ENCODE data around the gene SLC15A1.

SLC15A1 gene

GRCh38 chr13:98765996-98766519 lies 13.6 kb upstream of the SLC15A1 start:
- no peak overlapping the region for H2BK5ac ChIP-seq (ENCODE audit: low read depth, low read length, poor library complexity)
- H3K36me3 ChIP-seq (ENCODE audit: control insufficient read depth in 1 of 2, insufficient read depth in 2 of 2, low read length in 2 of 2): no peaks in the 10 kb centered on the region
- H3K79me1 ChIP-seq (ENCODE audit: low read length): no peaks in the 10 kb centered on the region
- no peak overlapping the region for H3K14ac ChIP-seq (ENCODE audit: low read length)
- H3K18ac ChIP-seq (ENCODE audit: low read length): no peak overlapping the region
- no peak for DNase-seq
- H3K4me3 ChIP-seq (ENCODE audit: low read depth, low read length): no peak overlapping the region
- no peak overlapping the region for H4K12ac ChIP-seq (ENCODE audit: low read depth, low read length)
- H2AFZ ChIP-seq (ENCODE audit: insufficient read depth, low read length, poor library complexity): no peak overlapping the region
- H2BK120ac ChIP-seq (ENCODE audit: insufficient read depth, low read length, poor library complexity): no peak overlapping the region
- H3K27ac ChIP-seq (ENCODE audit: low read depth, low read length): no peak overlapping the region
- no peak overlapping the region for H3K9ac ChIP-seq (ENCODE audit: low read length)
- H3K4me1 ChIP-seq (ENCODE audit: control insufficient read depth in 1 of 2, insufficient read depth in 2 of 2, low read length in 2 of 2): no peaks in the 10 kb centered on the region
- H3K27me3 ChIP-seq (ENCODE audit: insufficient read depth, low read length): no peaks in the 10 kb centered on the region
- H3K23ac ChIP-seq (ENCODE audit: low read length): no peak overlapping the region
- H3K4me2 ChIP-seq (ENCODE audit: low read length): no peak overlapping the region
- H3K4ac ChIP-seq (ENCODE audit: low read depth, low read length): no peak overlapping the region
- no peak overlapping the region for H2BK12ac ChIP-seq (ENCODE audit: low read length)
- H3K9me3 ChIP-seq (ENCODE audit: insufficient read depth, low read depth, low read length): peaks cover 2% of the 10 kb centered on the region
- WGBS (ENCODE audit: extremely low coverage, insufficient coverage, insufficient read length): no CpG with 5 or more reads among the region's 8 CpGs
- no peak overlapping the region for H2AK5ac ChIP-seq (ENCODE audit: low read length)
- H4K8ac ChIP-seq (ENCODE audit: low read depth, low read length): no peak overlapping the region
- H4K91ac ChIP-seq (ENCODE audit: low read depth, low read length): no peak overlapping the region
- no peaks in the 10 kb centered on the region for H3K79me2 ChIP-seq (ENCODE audit: control insufficient read depth, insufficient read depth, low read length, poor library complexity)

DNA sequence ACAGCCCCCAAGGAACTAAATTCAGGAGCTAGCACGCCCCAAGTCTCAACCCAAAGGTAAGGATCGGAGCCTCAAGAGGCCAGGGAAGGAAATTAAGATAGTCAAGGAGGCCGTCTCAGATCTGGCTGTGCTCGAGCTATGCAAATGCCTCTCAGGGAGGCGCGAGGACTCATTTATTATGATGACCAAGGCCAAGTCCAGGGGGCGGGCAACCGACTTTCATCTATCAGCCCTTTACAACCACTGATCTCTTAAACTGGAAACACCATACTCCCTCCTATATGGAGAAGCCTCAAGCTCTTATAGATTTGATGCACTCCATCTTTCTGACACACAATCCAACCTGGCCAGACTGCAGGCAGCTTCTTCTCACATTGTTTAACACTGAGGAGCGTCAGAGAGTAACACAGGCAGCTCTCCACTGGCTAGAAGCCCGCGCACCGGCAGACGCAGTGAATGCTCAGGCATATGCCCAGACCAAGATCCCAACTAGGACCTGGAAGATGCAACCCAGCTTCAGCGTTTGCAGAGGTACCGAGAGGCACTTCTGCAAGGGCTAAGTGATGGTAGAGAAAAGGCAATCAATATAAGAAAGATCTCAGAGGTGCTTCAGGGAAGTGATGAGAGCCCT lies 9.6 kb upstream of the SLC15A1 start:
- Histone ChIP-seq H2AFZ (ENCODE audit: insufficient read depth, low read length, poor library complexity) (no peak overlapping the region), H3K4me1 (ENCODE audit: control insufficient read depth in 1 of 2, insufficient read depth in 2 of 2, low read length in 2 of 2) (peaks cover 0 to 3% of the 10 kb centered on the region in 2 experiments), H4K8ac (ENCODE audit: low read depth, low read length) (no peak overlapping the region), H3K14ac (ENCODE audit: low read length) (no peak overlapping the region), H4K91ac (ENCODE audit: low read depth, low read length) (no peak overlapping the region), H3K23ac (ENCODE audit: low read length) (no peak overlapping the region), H3K9me3 (ENCODE audit: insufficient read depth, low read depth, low read length) (peaks cover 3% of the 10 kb centered on the region), H3K4ac (ENCODE audit: low read depth, low read length) (no peak overlapping the region), H3K27me3 (ENCODE audit: insufficient read depth, low read length) (no peaks in the 10 kb centered on the region), H3K4me2 (ENCODE audit: low read length) (no peak overlapping the region), H2AK5ac (ENCODE audit: low read length) (no peak overlapping the region), H3K18ac (ENCODE audit: low read length) (no peak overlapping the region), H3K36me3 (ENCODE audit: control insufficient read depth in 1 of 2, insufficient read depth in 2 of 2, low read length in 2 of 2) (no peaks in the 10 kb centered on the region), H2BK120ac (ENCODE audit: insufficient read depth, low read length, poor library complexity) (no peak overlapping the region), H3K79me1 (ENCODE audit: low read length) (no peaks in the 10 kb centered on the region), H2BK12ac (ENCODE audit: low read length) (no peak overlapping the region), H3K9ac (ENCODE audit: low read length) (no peak overlapping the region), H4K12ac (ENCODE audit: low read depth, low read length) (no peak overlapping the region), H3K79me2 (ENCODE audit: control insufficient read depth, insufficient read depth, low read length, poor library complexity) (no peaks in the 10 kb centered on the region), H3K4me3 (ENCODE audit: low read depth, low read length) (no peak overlapping the region), H3K27ac (ENCODE audit: low read depth, low read length) (no peak overlapping the region), H2BK5ac (ENCODE audit: low read depth, low read length, poor library complexity) (no peak overlapping the region)
- WGBS (ENCODE audit: extremely low coverage, insufficient coverage, insufficient read length): no CpG with 5 or more reads among the region's 15 CpGs
- DNase-seq: no peak

DNA sequence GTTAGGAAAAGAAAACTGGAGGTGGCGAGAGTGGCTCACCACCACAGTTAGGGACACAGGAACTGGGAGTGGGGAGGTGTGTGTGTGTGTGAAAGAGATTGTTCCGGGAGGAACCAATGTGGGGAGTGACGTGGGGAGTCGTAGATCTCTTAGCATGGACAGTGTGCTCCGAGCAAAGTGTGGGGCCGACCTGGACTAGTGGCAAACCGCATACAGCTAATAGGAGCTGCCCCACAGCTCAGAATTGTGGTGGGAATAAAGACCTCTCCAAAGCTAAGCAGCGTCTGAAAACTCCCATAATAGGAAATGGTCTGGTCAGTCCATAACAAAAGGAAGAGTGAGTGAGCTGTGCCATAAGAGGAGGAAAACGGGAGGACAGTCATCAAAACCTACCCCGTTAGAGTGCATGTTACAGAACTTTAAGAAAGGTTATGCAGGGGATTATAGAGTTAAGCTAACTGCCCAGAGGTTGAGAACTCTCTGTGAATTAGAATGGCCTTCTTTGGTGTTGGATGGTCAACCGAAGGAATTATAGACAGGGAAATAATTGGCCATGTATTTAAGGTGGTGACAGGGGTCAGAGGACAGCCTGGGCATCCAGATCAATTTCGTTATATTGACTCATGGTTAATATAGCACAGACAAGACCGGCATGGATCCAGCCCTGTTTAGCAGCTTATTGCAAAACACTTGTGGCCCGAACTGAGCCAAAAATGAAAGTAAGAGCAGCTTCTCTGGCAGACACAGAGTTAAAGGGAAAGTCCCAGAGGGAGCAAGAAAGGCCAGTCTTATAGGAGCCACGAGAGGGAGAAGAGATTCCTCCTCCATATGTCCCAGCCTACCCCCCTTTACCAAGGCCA lies 8.9 kb upstream of the SLC15A1 start:
- Histone ChIP-seq H3K27me3 (ENCODE audit: insufficient read depth, low read length) (no peaks in the 10 kb centered on the region), H3K79me1 (ENCODE audit: low read length) (no peaks in the 10 kb centered on the region), H3K18ac (ENCODE audit: low read length) (no peak overlapping the region), H3K79me2 (ENCODE audit: control insufficient read depth, insufficient read depth, low read length, poor library complexity) (no peaks in the 10 kb centered on the region), H3K23ac (ENCODE audit: low read length) (no peak overlapping the region), H4K8ac (ENCODE audit: low read depth, low read length) (no peak overlapping the region), H3K4me1 (ENCODE audit: control insufficient read depth in 1 of 2, insufficient read depth in 2 of 2, low read length in 2 of 2) (peaks cover 0 to 4% of the 10 kb centered on the region in 2 experiments), H3K9ac (ENCODE audit: low read length) (no peak overlapping the region), H2AFZ (ENCODE audit: insufficient read depth, low read length, poor library complexity) (no peak overlapping the region), H2BK5ac (ENCODE audit: low read depth, low read length, poor library complexity) (no peak overlapping the region), H3K4me2 (ENCODE audit: low read length) (no peak overlapping the region), H3K27ac (ENCODE audit: low read depth, low read length) (no peak overlapping the region), H3K36me3 (ENCODE audit: control insufficient read depth in 1 of 2, insufficient read depth in 2 of 2, low read length in 2 of 2) (no peaks in the 10 kb centered on the region), H2BK12ac (ENCODE audit: low read length) (no peak overlapping the region), H3K9me3 (ENCODE audit: insufficient read depth, low read depth, low read length) (peaks cover 3% of the 10 kb centered on the region), H4K91ac (ENCODE audit: low read depth, low read length) (no peak overlapping the region), H4K12ac (ENCODE audit: low read depth, low read length) (no peak overlapping the region), H2BK120ac (ENCODE audit: insufficient read depth, low read length, poor library complexity) (no peak overlapping the region), H3K14ac (ENCODE audit: low read length) (no peak overlapping the region), H3K4ac (ENCODE audit: low read depth, low read length) (no peak overlapping the region), H2AK5ac (ENCODE audit: low read length) (no peak overlapping the region), H3K4me3 (ENCODE audit: low read depth, low read length) (no peak overlapping the region)
- no CpG with 5 or more reads among the region's 15 CpGs for WGBS (ENCODE audit: extremely low coverage, insufficient coverage, insufficient read length)
- peak in 1 of 2 donors; percentile 42 for DNase-seq

DNA sequence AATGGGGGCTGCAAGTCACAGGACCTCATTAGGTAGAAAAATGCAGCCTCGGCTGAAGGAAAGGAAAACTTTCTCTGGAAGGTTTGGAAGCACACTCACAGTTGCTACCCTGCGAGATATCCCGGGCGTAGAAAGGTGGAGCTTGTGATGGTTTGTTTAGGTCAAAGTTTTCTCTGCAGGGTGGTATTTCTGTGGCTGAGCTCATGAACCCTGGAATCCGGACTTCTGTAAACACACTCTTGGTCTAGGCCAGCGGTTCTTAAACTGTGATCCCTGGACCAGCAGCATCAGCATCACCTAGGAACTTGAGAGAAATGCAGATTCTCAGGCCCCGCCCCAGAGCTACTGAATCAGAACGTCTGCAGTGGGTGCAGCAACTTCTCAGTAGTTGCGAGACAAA lies 3.3 kb upstream of the SLC15A1 start:
- no CpG with 5 or more reads among the region's 9 CpGs for WGBS (ENCODE audit: extremely low coverage, insufficient coverage, insufficient read length)
- no peak overlapping the region for H4K12ac ChIP-seq (ENCODE audit: low read depth, low read length)
- no peak overlapping the region for H3K4me3 ChIP-seq (ENCODE audit: low read depth, low read length)

More for the DNA sequence above, 3.3 kb upstream of the SLC15A1 start:
- H3K27me3 ChIP-seq (ENCODE audit: insufficient read depth, low read length): peaks cover 3% of the 10 kb centered on the region
- H3K23ac ChIP-seq (ENCODE audit: low read length): no peak overlapping the region
- H4K91ac ChIP-seq (ENCODE audit: low read depth, low read length): no peak overlapping the region
- no peak overlapping the region for H2BK5ac ChIP-seq (ENCODE audit: low read depth, low read length, poor library complexity)
- peaks cover 4% of the 10 kb centered on the region for H3K9me3 ChIP-seq (ENCODE audit: insufficient read depth, low read depth, low read length)
- no peak overlapping the region for H3K27ac ChIP-seq (ENCODE audit: low read depth, low read length)
- H3K14ac ChIP-seq (ENCODE audit: low read length): no peak overlapping the region
- H2AK5ac ChIP-seq (ENCODE audit: low read length): no peak overlapping the region
- no peak overlapping the region for H2BK12ac ChIP-seq (ENCODE audit: low read length)
- H3K79me2 ChIP-seq (ENCODE audit: control insufficient read depth, insufficient read depth, low read length, poor library complexity): peaks cover 1% of the 10 kb centered on the region
- no peak for DNase-seq
- H3K36me3 ChIP-seq (ENCODE audit: control insufficient read depth in 1 of 2, insufficient read depth in 2 of 2, low read length in 2 of 2): no peaks in the 10 kb centered on the region
- H3K4me1 ChIP-seq (ENCODE audit: control insufficient read depth in 1 of 2, insufficient read depth in 2 of 2, low read length in 2 of 2): peaks cover 21 to 22% of the 10 kb centered on the region in 2 experiments
- no peak overlapping the region for H2BK120ac ChIP-seq (ENCODE audit: insufficient read depth, low read length, poor library complexity)
- no peak overlapping the region for H3K18ac ChIP-seq (ENCODE audit: low read length)
- no peak overlapping the region for H2AFZ ChIP-seq (ENCODE audit: insufficient read depth, low read length, poor library complexity)
- H4K8ac ChIP-seq (ENCODE audit: low read depth, low read length): no peak overlapping the region
- no peak overlapping the region for H3K4me2 ChIP-seq (ENCODE audit: low read length)
- H3K4ac ChIP-seq (ENCODE audit: low read depth, low read length): no peak overlapping the region
- no peaks in the 10 kb centered on the region for H3K79me1 ChIP-seq (ENCODE audit: low read length)
- H3K9ac ChIP-seq (ENCODE audit: low read length): no peak overlapping the region

Measured in trophoblast cell (in vitro differentiated cells and primary cell).